ENCODE results near the gene FAIM2.

Gene FAIM2

DNA sequence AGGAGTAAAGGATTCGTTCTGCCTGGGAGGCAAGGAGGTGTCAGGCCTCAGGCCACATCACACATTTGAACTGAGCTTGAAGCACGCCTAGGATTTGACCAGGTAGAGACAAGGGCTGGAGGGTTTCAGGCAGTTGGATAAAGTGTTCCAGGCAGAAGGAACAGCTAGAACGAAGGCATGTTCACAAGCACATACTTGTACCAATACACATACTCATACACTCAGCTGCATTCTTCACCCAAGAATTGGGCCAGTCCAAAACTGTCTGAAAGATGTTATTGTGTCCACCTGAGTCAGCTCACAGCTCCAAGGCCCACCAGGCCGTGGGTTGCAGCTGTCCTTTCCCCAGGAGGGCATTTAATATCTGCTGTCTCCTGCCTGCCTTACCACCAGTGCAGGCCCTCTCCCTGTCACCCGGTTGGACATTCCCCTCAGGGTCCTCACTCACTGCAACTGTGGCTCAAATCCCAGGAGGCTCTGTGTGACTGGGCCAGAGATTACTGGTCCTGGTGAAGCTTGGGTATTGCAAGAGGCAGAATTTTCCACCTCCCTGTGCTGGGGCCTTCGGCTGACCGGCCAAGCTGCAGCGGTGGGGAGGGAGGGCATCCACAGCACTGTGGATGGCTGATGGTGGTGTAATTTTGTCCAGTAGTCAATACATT lies 34.1 kb upstream of the FAIM2 start:
- no peak overlapping the region for H3K27ac ChIP-seq
- TF ChIP-seq, protein P1, sequence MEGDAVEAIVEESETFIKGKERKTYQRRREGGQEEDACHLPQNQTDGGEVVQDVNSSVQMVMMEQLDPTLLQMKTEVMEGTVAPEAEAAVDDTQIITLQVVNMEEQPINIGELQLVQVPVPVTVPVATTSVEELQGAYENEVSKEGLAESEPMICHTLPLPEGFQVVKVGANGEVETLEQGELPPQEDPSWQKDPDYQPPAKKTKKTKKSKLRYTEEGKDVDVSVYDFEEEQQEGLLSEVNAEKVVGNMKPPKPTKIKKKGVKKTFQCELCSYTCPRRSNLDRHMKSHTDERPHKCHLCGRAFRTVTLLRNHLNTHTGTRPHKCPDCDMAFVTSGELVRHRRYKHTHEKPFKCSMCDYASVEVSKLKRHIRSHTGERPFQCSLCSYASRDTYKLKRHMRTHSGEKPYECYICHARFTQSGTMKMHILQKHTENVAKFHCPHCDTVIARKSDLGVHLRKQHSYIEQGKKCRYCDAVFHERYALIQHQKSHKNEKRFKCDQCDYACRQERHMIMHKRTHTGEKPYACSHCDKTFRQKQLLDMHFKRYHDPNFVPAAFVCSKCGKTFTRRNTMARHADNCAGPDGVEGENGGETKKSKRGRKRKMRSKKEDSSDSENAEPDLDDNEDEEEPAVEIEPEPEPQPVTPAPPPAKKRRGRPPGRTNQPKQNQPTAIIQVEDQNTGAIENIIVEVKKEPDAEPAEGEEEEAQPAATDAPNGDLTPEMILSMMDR (conservative IDR thresholded peaks at IDR 0.05) = no peak
- no peak for TF ChIP-seq ZFX (IDR thresholded peaks at IDR 0.05)

DNA sequence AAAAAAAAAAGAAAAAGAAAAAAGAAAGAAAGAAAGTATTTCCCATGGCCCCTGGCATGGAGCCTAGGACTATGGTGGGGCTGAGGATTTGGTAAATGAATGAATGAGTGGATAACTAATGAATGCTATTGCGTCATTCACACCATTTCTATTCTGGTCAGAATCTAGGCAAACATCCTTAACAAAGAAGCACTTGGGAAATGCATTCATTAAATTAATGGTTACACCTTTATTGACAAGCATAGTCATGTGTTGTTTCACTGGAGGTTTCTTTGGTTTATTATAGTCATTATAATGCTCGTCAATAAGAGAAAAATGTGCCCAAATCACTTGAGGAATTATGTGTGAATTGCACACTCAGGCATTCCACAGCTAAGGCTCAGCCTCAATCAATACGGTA lies 33.2 kb upstream of the FAIM2 start:
- H3K27ac ChIP-seq = no peak overlapping the region
- TF ChIP-seq ZFX (IDR thresholded peaks at IDR 0.05) = no peak
- TF ChIP-seq, protein P1 (conservative IDR thresholded peaks at IDR 0.05) = no peak

DNA sequence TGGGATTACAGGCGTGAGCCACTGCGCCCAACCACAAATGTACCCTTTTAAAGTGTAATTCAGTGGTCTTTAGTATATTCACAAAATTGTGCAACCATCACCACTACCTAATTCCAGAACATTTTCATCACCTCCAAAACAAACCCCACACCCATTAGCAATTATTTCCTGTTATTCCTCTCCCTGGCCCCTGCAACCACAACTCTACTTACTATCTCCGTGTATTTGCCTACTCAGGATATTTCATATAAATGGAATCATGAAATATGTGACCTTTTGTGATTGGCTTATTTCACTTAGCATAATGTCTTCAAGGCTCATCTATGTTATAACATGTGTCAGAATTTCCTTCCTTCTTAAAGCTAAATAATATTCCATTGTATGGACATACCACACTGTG lies 30.8 kb upstream of the FAIM2 start:
- no peak overlapping the region for H3K27ac ChIP-seq
- TF ChIP-seq ZFX (IDR thresholded peaks at IDR 0.05) = no peak
- TF ChIP-seq, protein P1 (conservative IDR thresholded peaks at IDR 0.05) = no peak

DNA sequence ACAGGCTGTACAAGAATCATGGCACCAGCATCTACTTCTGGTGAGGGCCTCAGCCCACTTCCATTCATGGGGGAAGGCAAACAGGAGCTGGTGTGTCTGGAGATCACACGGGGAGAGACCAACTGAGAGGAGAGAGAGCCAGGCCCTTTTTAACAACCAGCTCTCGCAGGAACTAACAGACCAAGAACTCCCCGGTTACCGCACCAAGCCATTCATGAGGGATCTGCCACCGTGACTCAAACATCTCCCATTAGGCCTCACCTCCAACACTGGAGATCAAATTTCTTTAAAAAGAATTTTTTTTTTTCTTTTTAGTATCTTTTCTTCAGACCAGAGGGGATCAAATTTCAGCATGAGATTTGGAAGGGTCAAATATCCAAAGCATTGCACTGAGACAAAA lies 30.1 kb upstream of the FAIM2 start:
- TF ChIP-seq ZFX (IDR thresholded peaks at IDR 0.05) = no peak
- TF ChIP-seq, protein P1 (conservative IDR thresholded peaks at IDR 0.05) = no peak
- no peak overlapping the region for H3K27ac ChIP-seq

DNA sequence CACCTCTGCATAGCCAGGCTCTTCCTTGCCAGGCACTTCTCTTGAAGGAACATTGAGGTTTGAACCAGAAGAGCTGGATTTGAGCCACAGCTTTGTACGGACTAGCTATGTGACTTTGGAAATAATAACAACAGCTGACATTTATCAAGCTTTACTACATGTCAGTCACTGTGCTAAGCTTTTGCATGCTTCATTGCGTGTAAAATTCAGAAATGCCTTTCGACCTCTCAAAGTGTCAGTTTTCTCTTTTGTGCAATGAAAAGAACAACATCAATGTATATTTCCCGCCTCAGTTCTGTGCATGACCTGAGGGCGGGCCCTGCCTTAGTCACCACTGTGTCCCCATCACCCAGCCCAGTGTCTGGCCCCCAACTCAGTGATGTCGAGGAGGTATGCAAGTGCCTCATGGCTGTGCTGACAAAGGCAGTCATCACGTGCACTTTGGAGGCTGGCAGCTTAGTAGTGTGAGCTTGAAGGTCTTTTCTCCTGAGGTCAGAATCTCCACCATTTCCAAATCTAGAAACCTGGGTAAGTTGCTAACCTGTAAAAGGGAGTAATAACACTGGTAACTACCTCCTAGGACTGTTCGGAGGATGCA lies 28.9 kb upstream of the FAIM2 start:
- H3K27ac ChIP-seq = no peak overlapping the region
- no peak for TF ChIP-seq ZFX (IDR thresholded peaks at IDR 0.05)

DNA sequence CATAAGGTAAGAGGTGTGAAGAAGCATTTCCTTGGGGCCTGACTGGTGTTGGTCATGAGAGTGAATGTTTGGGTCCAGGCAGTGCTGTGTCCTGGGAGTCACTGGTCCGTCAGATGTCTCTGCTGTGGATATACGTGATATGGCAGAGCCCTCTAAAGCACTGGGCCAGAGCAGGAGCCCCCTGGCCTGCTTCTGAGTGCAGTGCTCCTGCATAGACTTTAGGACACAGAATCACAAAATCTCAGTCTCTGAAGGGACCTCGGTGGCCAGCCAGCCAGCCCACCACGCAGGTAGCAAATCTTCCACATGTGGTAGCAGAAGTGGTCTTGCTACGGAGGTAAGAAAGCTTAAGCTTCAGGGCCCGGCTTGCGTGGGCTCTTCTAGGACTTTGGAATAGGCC lies 28.3 kb upstream of the FAIM2 start:
- no peak overlapping the region for H3K27ac ChIP-seq
- TF ChIP-seq ZFX (IDR thresholded peaks at IDR 0.05) = no peak
- TF ChIP-seq, protein P1 (conservative IDR thresholded peaks at IDR 0.05) = no peak

DNA sequence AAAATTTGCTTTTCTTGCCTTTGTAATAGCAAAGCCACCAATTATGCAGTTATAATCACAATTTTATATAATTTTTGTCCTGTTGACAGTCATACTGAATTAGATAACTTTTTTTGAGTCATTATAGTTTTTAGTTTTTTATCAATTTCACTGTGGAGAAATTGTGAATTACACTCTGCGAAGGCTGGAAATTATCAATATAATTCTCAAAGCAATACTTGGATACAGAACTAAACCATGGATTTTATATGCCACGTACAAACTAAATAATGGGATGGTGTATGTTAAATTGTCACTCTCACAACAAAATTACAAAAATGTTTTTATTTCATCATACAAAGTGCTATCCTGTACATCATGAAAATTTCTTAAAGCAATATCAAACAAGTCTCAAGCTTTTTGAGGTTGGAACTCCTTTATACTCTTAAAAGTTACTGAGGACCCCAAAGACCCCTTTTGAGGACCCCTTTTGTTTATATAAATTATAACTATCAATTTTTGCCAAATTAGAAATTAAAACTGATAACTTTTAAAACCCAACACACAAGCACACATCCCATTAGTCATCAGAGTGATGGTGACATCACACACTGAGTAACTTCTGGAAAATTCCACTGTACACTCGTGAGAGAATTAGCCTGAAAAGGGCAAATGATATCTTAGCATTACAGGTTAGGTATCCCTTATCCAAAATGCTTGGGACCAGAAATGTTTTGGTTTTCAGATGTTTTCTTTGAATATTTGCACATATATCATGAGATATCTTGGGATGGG lies 27.0 kb upstream of the FAIM2 start:
- TF ChIP-seq ZFX (IDR thresholded peaks at IDR 0.05) = no peak
- TF ChIP-seq, protein P1 (conservative IDR thresholded peaks at IDR 0.05) = no peak
- H3K27ac ChIP-seq = no peak overlapping the region

All from C4-2B (cell line).